ENCODE results near the gene PALLD.

Gene PALLD

GRCh38 chr4:168840392-168840763 lies 343.5 kb downstream of the PALLD start:
- DNase-seq: no peak

GRCh38 chr4:168841000-168841671 lies 344.3 kb downstream of the PALLD start:
- no peak for DNase-seq

- no peak for DNase-seq
Measured at GRCh38 chr4:168841672-168842019, 344.8 kb downstream of the PALLD start.

- DNase-seq: no peak
Measured at GRCh38 chr4:168842186-168842585, 345.3 kb downstream of the PALLD start.

GRCh38 chr4:168843635-168844034 lies 346.8 kb downstream of the PALLD start:
- no peak for DNase-seq

GRCh38 chr4:168844353-168845049 lies 347.6 kb downstream of the PALLD start:
- no peak for DNase-seq

GRCh38 chr4:168845897-168846296 lies 349.0 kb downstream of the PALLD start:
- DNase-seq: no peak

- no peak for DNase-seq
Measured at GRCh38 chr4:168846414-168846813, 349.6 kb downstream of the PALLD start.

GRCh38 chr4:168847771-168848502 lies 351.1 kb downstream of the PALLD start:
- DNase-seq: no peak

GRCh38 chr4:168849030-168849675 lies 352.3 kb downstream of the PALLD start:
- DNase-seq: no peak

GRCh38 chr4:168849997-168850396 lies 353.1 kb downstream of the PALLD start:
- no peak for DNase-seq

GRCh38 chr4:168852387-168852786 lies 355.5 kb downstream of the PALLD start:
- no peak for DNase-seq

GRCh38 chr4:168852933-168853713 lies 356.3 kb downstream of the PALLD start:
- no peak for DNase-seq

GRCh38 chr4:168853770-168854169 lies 356.9 kb downstream of the PALLD start:
- no peak for DNase-seq

GRCh38 chr4:168854350-168854921 lies 357.6 kb downstream of the PALLD start:
- DNase-seq: peak; percentile 88

GRCh38 chr4:168856312-168856711 lies 359.5 kb downstream of the PALLD start:
- DNase-seq: no peak

- DNase-seq: no peak
Measured at GRCh38 chr4:168857009-168857408, 360.2 kb downstream of the PALLD start.

- DNase-seq: no peak
Measured at GRCh38 chr4:168857546-168858314, 360.9 kb downstream of the PALLD start.

GRCh38 chr4:168859100-168859499 lies 362.2 kb downstream of the PALLD start:
- DNase-seq: no peak

- no peak for DNase-seq
Measured at GRCh38 chr4:168859888-168860694, 363.2 kb downstream of the PALLD start.

- DNase-seq: no peak
Measured at GRCh38 chr4:168860827-168861226, 364.0 kb downstream of the PALLD start.

Data from right hindlimb (tissue), 1 donor.